HCT116 (cell line): ENCODE measurements around the gene SKA1.

Experiments used
- EZH2 ChIP-seq: fragments of 200-600 bp; sonication (generic); IDR thresholded peaks from 2 replicates; pipeline ENCODE4 v1.6.1; 2017; ENCODE audit warnings: antibody characterized with exemption, mixed run types
- EZH2phosphoT487 ChIP-seq: fragments of 200-600 bp; IDR thresholded peaks from 2 replicates; pipeline ENCODE4 v1.6.1; 2018; ENCODE audit warnings: antibody characterized with exemption, borderline replicate concordance
- POLR2A ChIP-seq: IDR thresholded peaks from 2 replicates; pipeline ENCODE4 v1.7.0; 2011; ENCODE audit warnings: borderline replicate concordance; ENCODE audit not compliant: insufficient read depth, insufficient read length; ENCODE audit errors: extremely low read depth
- POLR2AphosphoS5 ChIP-seq: IDR thresholded peaks from 2 replicates; pipeline ENCODE4 v1.6.1; 2011; ENCODE audit warnings: mild to moderate bottlenecking, low read depth, low read length, moderate library complexity
- YY1 ChIP-seq: IDR thresholded peaks from 2 replicates; pipeline ENCODE4 v1.6.1; 2011; ENCODE audit warnings: low read length, low read depth, moderate library complexity, mild to moderate bottlenecking; ENCODE audit not compliant: insufficient replicate concordance; ENCODE audit errors: extremely low read depth
- TF ChIP-seq, protein P1 (sequence below), 3 experiments: fragments of 200-600 bp in 1 of 3; sonication (generic) in 1 of 3; IDR thresholded peaks in 2 of 3; conservative IDR thresholded peaks in 1 of 3; 2 replicates each; pipeline ENCODE4 v1.5.1; 2012 to 2017; ENCODE audit warnings: low read depth in 2 of 3, low read length in 2 of 3, antibody characterized with exemption in 1 of 3, borderline replicate concordance in 1 of 3, control low read depth in 1 of 3, mild to moderate bottlenecking in 1 of 3, mixed read lengths in 1 of 3, mixed run types in 1 of 3, moderate library complexity in 1 of 3; ENCODE audit not compliant: insufficient read depth in 1 of 3
- TF ChIP-seq, protein P2 (sequence below): IDR thresholded peaks from 2 replicates; pipeline ENCODE4 v1.6.1; 2011; ENCODE audit warnings: mild to moderate bottlenecking, low read length, moderate library complexity; ENCODE audit not compliant: insufficient replicate concordance; ENCODE audit errors: extremely low read depth

DNA sequence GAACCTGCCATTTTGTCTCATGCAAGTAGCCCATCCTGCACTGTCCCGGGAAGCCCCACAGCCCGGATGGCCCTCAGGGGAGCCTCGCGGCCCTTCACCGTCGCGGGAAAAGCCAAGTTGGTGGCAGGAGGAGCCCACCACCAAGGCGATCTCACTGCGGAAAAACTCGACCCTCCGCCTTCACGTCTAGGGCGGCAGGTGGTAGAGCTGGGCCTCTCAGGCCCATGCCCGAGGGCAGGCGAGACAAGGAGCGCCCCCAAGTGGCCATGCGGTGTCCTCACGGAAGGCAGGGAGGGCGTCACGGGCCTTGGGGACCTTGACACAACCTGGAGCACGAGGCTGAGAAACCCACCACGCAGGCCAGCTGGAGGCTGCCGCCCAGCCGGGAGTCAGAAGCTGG is 34.8 kb upstream of the SKA1 start:
- TF ChIP-seq, protein P1, sequence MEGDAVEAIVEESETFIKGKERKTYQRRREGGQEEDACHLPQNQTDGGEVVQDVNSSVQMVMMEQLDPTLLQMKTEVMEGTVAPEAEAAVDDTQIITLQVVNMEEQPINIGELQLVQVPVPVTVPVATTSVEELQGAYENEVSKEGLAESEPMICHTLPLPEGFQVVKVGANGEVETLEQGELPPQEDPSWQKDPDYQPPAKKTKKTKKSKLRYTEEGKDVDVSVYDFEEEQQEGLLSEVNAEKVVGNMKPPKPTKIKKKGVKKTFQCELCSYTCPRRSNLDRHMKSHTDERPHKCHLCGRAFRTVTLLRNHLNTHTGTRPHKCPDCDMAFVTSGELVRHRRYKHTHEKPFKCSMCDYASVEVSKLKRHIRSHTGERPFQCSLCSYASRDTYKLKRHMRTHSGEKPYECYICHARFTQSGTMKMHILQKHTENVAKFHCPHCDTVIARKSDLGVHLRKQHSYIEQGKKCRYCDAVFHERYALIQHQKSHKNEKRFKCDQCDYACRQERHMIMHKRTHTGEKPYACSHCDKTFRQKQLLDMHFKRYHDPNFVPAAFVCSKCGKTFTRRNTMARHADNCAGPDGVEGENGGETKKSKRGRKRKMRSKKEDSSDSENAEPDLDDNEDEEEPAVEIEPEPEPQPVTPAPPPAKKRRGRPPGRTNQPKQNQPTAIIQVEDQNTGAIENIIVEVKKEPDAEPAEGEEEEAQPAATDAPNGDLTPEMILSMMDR (IDR thresholded peaks at IDR 0.05 in 2 of 3, conservative IDR thresholded peaks at IDR 0.05 in 1 of 3; ENCODE audit: borderline replicate concordance in 1 of 3, insufficient read depth in 1 of 3, low read depth in 2 of 3, low read length in 2 of 3) = peak in 1 of 3 experiments; percentile 33; a peak in 2 of 6 replicates
- no peak for TF ChIP-seq EZH2
- no peak for TF ChIP-seq POLR2AphosphoS5
- TF ChIP-seq POLR2A = no peak
- TF ChIP-seq YY1 = no peak
- TF ChIP-seq EZH2phosphoT487 = no peak
- TF ChIP-seq, protein P2, sequence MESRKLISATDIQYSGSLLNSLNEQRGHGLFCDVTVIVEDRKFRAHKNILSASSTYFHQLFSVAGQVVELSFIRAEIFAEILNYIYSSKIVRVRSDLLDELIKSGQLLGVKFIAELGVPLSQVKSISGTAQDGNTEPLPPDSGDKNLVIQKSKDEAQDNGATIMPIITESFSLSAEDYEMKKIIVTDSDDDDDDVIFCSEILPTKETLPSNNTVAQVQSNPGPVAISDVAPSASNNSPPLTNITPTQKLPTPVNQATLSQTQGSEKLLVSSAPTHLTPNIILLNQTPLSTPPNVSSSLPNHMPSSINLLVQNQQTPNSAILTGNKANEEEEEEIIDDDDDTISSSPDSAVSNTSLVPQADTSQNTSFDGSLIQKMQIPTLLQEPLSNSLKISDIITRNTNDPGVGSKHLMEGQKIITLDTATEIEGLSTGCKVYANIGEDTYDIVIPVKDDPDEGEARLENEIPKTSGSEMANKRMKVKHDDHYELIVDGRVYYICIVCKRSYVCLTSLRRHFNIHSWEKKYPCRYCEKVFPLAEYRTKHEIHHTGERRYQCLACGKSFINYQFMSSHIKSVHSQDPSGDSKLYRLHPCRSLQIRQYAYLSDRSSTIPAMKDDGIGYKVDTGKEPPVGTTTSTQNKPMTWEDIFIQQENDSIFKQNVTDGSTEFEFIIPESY = no peak
